ENCODE results near the gene RBM38.

RBM38 gene

DNA sequence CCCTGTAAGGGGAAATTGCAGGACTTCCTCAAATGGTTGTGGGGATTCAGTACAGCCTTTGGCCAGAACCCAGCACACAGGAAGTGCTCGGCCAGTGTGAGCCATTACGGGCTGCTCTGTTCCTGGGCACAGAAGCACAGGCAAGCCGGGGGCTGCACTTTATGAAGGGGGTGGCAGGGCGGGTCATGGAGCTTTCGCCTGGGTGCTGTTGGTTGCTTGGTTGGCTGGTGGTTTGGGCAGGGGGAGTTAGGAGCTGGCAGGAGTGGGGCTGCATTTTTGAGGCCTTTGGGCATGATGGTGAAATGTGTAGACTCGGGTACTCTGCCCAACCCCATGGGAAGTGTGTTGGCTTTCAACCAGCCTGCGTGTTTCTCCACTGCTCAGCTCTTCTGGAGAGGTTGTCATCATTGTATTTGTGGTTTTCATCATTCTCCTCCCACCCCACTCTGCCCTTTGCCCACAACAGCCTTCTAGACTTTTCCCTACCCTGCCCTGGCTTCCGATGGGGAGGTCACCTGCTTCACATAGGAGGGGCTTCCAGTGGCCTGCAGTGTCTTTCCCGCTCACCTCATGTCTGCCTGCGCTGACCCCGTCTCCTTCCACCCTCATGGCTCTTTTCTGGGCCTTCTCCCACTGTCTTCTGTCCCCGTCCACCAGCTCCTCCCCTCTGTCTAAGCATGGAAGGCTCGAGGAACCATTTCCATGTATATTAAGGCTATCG lies 16.1 kb upstream of the RBM38 start:
- no peak for DNase-seq (ENCODE audit: low read depth)

DNA sequence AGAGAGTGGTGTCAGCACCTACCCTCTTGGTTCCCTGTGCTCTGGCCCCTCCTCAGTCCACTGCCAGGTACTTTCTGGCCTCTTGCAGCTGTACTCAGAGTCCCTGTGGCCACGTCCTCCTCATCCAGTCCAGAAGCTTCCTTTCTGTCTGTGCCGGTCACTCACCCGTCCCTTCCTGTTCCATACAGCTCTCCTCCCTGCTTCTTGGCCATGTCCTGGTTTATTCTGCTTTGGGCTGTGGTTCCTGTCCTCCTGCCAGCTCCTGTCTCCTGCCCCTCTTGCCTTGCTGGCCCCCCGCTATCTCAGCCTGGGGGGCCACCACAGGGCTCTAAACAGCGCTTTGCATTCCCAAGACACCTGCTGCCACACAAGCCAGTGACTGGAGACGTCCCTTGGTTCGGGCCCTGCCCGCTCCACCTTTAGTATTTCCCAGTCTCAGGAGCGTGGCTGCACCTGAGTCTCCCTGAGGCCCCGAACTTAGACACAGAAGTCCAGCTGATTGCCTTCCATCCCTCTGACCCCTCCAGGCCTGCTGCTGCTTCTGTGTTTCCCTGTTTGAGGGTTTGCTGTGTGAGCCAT lies 15.5 kb upstream of the RBM38 start:
- DNase-seq (ENCODE audit: low read depth), result no peak

DNA sequence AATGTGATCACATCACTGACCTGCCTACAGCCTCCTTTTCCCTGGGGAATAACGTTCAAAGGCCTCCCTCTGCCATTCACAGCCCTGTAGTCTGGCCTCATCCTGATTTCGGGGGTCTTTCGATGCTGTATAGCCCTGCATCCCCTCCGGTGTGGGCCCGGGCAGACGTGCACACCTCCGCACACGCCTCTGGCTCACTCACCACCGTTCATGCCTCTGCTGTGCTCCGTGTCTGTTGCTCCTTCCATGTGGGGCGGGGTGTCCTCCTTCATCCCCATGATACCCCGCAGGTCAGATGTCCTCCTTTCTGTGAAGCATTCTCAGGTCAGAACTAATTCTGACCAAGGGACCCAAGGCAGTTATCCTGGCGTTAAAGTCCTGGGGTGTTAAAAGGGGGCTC lies 13.8 kb upstream of the RBM38 start:
- no peak for DNase-seq (ENCODE audit: low read depth)

DNA sequence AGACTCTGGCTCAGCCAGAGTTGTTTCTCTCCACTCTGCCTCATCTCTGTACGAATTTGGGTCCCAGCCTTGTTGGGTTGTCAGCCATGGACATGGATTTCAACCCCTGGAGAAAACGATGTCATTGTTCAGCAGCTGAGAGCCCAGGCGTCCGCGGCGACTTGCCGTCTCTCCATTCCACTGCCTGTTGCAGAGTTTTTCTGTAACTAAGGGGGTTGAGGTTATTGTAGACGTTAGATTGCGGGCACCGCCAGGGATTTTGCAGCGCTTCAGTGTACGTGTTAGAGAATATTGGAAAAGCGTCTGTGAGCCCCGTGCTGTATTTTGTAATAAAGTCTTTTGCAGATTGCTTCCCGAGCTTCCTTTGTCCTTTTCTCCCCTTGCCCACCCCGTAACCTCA lies 13.1 kb upstream of the RBM38 start:
- DNase-seq (ENCODE audit: low read depth), result no peak

DNA sequence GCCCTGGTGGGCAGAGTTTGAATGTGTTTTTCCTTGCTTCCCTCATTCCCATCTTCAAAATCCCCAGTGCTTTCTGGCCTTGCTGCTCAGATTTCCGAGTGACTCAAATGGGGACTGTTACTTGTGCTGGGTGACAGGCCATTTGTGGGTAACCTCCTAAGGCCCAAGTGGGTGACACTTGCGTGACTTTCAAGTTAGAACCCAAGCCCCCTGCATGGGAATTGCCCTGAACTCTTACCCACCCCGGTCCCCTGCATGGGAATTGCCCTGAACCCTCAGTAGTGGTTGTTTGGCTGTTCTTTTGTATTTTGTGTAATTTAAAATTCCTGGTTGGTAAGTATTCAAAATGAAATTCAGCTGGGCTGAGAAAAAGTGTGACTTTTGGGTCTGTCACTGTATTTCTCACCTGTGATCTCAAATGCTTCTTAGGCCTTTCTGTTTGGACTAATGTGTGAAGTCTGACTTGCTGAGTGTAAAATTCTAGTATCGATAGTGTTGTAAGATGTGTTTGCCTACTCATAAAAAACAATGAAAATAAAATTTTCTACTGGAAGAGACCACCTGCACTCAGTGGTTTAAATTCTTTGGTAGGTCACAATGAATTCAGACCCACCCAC lies 12.4 kb upstream of the RBM38 start:
- DNase-seq (ENCODE audit: low read depth), result no peak

DNA sequence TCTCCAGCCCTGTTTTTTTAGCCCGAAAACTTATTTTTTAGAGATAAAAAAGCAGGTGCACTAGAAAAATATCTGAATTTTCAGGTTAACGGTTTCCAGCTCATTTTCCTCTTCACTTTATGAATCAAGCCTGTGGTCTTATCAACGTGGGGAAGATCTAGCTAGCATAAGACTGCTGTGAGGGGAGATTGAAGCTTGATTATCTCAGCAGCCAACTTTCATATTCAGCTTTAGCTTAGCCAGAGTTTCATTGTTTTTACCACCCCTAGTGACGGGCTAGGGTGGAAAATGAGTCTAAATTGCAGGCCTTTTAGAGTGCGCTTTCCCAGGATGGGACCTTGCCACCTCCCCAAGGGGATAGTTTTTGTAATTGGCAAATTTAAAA lies 11.9 kb upstream of the RBM38 start:
- DNase-seq (ENCODE audit: low read depth), result no peak

DNA sequence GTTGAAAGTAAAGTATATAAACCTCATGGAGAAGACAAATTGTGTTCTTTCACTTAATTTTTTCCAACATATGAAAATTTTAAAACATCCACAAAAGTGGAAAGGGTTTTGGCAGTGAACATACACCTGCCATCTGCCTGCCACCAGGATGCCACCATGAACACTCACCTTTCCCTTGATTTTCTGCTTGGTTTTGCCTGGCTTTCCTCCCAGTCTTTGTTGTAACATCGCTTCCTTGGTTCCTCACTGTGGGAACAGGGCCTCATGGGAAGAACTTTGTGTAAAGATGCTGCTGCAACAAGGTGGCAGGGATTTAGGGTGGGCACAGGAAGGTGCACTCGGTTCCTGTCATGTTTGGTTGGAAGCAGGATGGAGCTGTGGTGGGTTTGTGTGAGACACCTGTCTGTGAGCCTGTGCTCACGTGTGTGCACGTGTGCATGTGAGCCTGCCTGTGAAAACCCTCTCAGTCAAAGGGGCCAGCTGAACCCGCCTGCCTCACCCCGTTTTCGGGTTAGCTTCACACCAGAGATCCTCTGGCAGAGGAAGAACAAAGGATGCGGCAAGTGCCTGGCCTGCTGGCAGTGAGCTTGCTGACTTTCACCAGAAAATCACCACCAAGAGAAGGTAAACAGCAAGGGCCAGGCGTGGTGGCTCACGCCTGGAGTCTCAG lies 11.0 kb upstream of the RBM38 start:
- DNase-seq (ENCODE audit: low read depth), result no peak

DNA sequence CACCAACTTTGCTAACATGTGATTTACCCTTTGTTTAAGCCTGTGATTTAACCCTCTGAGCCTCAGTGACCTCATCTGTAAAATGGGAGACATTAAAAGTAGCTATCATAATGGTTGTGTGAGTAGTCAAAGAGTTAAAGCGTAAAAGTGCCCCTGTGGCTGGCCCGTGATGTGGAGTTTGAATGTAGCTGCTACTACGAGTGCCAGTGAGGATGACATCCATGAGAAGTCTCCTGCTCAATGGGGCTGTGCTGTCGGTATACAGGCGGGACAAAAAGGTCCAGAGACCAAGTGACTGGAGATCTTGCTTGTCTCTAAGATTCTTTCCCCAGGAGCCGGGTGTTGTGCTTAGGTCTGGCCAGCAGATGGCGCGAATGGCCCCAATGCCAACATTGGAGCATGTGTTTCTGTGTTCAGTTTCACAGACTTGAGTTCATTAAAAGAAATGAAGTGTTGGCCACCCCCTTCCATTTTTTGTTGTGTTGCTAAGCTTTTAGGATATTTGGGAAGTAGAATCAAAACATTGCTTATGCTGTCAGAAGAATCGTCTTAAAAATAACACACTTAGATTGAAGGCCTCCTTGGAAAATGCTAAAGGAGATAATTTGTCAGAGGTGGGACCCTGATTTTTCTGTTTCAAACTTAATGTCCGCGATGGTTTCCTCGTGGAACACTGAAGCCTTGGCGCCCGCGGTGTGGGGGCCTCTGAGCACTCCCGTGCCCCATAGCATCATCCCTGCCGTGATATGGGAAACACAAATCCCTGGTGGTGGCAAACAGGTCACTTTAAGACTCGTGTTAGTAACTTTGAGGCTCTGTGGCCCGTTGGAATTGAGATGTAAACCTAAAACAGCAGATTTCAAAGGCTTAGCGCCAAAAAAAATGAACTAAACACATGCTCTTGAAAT lies 9.3 kb upstream of the RBM38 start:
- peak; percentile 24 for DNase-seq (ENCODE audit: low read depth)

DNA sequence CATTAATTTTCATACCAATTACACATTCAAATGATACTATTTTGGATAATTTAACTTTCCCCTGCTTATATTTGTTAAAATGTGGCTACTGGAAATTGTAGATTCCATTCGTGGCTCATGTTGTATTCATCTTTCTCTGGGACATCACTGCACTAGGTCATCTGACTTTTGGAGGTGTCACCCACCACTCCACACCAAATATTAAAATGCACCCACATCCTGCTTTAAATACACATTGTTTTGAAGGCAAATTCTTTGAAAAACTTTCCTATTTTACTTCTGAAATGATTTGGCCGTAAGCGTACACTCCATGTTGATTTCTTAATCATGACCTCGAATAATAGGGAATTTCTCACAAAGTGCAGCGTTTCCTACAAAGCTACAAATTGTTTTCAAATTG lies 8.7 kb upstream of the RBM38 start:
- no peak for DNase-seq (ENCODE audit: low read depth)

DNA sequence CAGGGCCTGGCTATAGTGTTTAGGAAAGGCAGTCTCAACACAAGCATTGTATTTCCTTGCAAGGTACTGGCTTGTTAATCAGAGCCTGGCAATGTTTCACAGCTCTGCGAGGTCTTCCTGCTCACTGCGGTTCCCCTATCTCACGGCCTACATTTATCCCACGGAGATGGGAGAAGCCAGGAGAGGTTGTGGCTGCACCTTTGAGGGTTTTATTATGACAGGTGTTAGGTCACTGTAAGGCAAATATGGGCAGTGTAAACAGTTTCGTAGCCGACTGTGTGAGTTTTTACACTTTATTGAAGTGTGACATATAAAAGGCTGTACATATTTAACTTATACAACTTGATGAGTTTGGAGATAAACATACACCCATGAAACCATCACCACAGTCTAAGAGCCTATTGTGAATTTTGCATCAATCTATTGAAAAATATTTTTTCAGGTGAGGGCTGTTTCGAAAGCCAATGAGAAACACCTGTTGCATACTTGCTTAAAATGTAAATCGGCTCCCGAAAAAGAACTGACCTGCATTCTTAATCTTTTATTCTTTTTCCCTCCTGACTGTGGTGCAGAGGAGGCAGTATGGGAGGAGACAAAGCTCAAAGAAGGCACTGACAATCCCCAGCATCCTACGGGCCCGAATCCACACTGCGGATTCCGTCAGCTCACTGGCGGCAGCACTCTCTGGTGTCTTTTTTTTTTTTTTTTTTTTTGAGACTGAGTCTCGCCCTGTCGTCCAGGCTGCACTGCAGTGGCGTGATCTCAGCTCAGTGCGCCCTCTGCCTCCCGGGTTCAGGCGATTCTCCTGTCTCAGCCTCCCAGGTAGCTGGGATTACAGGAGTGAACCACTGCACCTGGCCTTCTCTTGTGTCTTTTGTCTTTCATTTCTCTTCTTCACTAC lies 7.5 kb upstream of the RBM38 start:
- no peak for DNase-seq (ENCODE audit: low read depth)

DNA sequence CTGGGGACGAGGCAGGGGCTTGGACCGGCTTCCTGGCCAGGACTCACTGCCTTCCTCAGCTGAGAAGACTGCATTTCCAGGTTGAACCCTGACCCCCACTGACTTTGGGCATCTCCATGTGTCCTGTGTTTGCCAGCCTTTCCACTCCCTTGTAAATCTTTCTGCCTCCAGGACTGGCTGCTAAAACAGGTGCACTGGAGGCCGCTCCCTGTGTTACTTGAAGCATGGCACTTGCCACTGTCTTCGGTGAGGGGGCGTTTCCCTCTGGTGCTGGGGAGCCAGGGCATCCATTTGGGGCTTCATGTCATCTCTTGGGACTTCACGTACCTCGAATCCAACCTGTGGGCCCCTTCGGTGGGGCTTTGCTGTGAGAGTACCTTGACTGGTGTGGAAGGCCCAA lies 6.7 kb upstream of the RBM38 start:
- no peak for DNase-seq (ENCODE audit: low read depth)

DNA sequence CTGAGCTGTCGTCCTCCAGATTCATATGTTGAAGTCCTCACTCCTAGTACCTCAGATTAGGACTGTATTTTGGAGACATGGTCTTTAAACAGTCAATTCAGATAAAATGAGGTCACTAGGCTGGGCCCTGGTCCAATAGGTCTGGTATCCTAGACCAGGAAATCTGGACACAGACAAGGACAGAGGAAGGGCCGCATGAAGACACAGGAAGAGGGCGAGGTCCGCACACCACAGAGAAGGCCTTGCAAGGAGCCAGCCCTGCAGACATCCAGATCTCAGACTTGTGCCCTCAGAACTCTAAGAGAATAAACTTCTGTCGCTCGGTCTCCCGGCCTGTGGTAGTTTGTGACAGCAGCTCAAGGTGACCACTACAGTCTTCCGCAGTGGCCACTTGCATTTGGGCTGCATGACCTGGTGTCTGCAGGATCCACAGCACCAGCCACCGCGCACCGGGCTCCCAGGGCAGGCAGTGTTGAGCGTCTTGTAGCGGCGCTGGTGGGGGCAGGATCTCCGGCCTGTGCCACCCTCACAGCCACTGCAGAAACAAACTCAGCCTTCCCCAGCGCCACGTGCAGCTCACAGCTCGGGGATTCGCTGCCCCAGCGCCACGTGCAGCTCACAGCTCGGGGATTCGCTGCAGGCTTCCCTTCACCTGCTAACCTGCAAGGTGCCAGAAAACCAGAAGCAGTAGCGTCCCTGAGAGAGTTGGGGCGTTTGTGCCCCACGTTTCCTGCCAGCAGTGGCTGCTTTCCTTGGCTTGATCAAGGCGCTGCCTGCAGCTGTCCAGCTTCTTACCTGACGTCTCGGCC lies 6.0 kb upstream of the RBM38 start:
- DNase-seq (ENCODE audit: low read depth), result no peak

DNA sequence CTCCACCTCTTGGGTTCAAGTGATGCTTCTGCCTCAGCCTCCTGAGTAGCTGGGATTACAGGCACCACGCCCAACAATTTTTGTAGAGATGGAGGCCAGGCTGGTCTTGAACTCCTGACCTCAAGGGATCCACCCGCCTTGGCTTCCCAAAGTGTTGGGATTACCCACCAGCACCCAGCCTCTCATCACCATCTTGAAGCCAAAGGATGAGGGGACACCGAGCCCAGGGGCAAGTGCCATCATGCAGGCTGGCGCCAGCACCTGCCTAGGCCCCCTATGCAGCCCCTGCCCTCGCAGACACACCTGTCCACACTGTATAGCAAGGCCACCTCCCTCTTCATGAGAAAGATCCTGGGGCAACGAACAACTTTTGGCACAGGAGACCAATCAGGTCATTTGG lies 5.3 kb upstream of the RBM38 start:
- no peak for DNase-seq (ENCODE audit: low read depth)

DNA sequence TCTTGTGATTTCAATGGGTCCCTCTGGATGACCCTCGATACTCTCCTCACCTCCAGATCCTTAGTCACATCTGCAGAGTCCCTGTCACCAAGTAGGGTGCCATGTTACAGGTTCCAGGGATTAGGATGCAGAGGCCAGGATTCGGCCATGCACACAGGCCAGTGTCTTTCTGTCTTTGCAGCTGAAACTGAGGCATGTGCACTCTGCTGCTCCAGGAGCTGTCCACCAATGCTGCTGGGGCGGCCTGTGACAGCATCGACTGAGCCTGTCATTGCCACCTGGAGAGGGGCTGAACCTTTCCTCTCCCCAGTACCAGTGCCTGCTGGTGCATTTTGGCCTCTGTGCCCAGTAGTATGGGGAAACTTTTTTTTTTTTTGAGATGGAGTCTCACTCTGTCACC lies 4.4 kb upstream of the RBM38 start:
- DNase-seq (ENCODE audit: low read depth), result no peak

DNA sequence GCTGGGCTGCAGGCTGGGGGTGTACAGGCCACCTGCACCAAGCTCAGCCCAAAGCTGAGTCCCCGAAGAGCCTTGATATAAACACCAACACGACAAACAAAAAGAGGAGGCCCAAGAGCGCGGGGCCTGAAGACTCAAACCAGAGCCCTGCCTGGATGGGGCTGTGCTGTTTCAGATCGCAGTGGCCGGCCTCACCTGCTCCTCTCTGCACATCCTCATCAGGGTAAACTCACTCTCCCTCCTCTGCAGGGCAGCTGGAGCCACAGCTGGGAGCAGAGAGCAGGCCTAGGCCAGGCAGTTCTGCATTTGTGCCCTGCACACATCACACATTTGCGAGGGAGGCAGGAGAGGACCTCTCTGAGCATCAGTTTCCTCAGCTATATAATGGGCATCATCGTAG lies 3.7 kb upstream of the RBM38 start:
- no peak for DNase-seq (ENCODE audit: low read depth)

DNA sequence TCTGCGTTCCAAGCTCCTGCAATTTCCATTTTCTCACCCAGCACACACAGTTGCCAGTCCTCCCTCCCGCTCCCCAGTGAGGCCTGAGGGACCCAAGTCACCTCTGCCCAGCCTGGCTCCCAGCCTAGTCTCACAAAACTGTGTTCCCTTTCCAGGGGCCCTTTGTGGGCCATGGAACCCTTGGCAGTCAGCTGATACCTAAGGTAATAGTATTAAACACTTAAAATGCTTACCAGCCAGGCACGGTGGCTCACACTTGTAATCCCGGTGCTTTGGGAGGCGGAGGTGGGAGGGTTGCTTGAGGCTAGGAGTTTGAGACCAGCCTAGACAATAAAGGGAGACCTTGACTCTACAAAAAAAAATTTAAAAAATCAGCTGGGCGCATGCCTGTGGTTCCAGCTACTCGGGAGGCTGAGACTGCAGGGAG lies 3.2 kb upstream of the RBM38 start:
- no peak for DNase-seq (ENCODE audit: low read depth)

DNA sequence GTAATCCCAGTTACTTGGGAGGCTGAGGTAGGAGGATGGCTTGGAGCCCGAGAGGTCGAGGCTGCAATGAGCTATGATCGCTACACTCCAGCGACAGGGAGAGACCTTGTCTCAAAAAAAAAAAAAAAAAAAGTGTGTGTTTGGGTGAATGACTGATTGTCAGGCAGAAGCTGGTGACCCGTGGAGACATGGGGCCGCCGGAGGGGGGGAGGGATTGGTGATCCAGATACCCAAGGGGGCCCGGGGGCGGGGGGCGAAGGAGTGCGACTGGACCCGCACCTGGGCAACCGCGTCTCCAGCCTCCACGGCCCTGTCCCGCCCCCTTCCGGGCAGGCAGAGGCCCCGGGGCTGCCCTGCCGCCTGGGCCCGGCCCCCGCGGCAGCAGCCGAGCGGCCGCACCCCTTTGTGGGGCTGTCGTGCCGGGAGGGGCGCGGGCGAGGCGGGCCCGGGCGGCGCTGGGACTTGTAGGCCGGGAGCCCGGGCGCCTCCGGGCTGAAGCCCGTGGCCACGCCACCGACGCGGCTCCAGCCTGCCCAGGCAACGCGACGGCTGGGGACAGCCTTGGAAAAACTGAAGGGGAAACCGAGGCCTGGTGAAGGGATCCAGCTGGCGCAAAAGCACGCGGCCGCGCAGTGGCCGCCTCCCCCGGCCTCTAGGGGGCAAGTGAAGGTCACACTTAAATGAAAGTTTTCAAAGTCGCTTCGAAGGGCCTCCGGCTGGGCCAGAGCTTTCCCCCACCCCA lies 2.1 kb upstream of the RBM38 start:
- no peak for DNase-seq (ENCODE audit: low read depth)

DNA sequence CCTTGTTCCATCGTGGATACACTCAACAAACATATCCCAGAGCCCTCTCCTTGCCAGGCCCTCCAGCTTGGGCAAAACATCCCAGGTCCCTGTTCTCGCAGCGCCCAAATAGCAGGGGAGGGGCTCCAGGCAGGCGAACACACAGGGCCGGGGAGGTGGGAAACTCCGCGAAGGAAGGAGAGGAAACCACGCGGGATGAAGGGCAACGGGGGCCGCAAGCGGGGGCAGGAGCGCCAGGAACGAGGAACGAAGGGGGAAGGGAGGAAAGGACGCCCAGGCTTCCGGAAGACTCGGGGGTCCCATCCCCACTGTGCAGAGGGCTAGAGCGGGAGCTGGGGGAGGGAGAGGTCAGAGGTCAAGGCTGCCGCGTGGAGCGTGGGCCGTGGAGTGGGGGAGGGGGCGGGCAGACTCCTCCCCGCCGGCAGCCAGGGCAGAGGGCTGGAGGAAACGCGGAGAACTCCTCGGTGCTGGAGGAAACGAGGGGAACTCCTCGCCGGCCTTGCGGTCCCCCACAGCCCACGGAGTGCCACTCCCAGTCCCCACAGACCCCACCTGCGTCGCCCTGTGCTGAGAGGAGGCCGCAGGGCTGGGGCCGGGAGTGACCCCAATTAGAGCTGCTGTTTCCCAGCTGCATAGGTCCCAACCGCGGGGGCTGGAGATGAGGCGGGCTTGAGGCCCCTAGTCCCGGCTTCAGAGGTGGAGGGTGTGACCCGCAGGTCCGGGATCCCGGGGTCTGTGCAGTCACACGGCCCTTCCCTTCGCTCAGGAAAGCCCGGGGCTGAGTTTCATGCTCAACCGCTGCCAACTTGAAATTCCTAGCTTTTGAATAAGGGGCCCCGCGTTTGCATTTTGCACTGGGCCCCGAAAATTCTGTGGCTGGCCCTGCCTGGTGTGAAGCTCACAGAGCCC lies 1.2 kb upstream of the RBM38 start:
- no peak for DNase-seq (ENCODE audit: low read depth)

Data from HS-27A (cell line).